Left colon (tissue), 2 donors: ENCODE results near the gene TMEM120B. TPM values are rescaled to one million over a fixed set of nuclear protein-coding genes. Genes with fewer than 3 reads are reported as not detected.

Source experiments
- ATAC-seq: fragments of 200-7000 bp; cut with Tn5 transposase; one replicate; pipeline ENCODE4 v1.9.1; 2020; ENCODE audit warnings: mild to moderate bottlenecking, moderate library complexity
- DNase-seq, 2 donors: peaks; one replicate each; pipeline ENCODE4 v3.0.0-alpha.2; 2020
- intact Hi-C, 2 donors: fragments of 100-400 bp; cut with DNase I in 1 of 2; cut with micrococcal nuclease in 1 of 2; formaldehyde crosslinking; loops; one replicate each; pipeline versions ENCODE4 v1.11.2 to v1.14.0; 2022; cut with DNase I, micrococcal nuclease
- total RNA-seq, 2 donors: library from RNA; stranded (reverse); fragmentation: NEBNext Ultra II Directional; extraction: Animal tissue kit (Norgen Biotek cat#: 25700); gene quantifications; one replicate each; pipeline ENCODE4 v1.2.1, GENCODE V29; 2021
- donor health status: DM: no; HTN: no; CAD: no.
- donor health status: DM: yes; HTN: yes; CAD: no.

The TMEM120B gene
- total RNA-seq, 2 donors from 2014 or later, result 4.7 to 5.8 TPM

DNA sequence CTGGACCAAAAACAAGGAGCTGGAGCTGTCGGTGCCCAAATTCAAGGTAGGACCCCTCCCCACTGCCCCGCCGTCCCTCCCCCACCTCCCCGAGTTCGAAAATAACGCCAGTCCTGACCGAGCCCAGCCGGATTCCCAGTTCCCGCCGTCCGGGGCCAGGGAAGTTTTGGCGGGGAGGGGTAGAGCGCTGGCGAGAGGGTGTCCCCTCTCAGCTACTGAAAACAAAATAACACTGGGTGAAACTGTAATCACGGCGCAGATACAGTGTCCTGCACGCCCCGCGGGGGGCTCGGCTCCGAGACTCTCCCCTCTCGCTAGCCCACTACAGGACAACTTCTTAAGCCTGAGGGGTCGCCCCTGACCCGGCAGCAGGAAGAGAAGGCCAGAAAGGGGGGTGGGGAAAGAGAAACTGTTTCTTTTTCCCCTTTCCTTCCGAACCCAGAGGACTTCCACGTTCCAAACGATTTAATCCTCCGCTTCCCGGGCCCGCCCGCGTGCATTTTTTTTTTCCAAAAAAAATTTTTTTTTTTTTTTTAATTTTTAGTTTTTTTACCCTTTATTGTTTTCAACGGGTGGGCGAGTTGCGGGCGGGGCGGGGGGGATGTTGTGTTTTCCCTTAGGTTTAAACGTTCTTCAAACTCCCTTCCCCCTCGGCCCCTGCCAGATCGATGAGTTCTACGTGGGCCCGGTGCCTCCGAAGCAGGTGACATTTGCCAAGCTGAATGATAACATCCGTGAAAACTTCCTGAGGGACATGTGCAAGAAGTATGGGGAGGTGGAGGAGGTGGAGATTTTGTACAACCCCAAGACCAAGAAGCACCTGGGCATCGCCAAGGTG is 92.8 kb downstream of the TMEM120B start:
- intact Hi-C loops, result no loop called here
- DNase-seq (peak in 1 of 2 donors; percentile 32), ATAC-seq (no peak)

DNA sequence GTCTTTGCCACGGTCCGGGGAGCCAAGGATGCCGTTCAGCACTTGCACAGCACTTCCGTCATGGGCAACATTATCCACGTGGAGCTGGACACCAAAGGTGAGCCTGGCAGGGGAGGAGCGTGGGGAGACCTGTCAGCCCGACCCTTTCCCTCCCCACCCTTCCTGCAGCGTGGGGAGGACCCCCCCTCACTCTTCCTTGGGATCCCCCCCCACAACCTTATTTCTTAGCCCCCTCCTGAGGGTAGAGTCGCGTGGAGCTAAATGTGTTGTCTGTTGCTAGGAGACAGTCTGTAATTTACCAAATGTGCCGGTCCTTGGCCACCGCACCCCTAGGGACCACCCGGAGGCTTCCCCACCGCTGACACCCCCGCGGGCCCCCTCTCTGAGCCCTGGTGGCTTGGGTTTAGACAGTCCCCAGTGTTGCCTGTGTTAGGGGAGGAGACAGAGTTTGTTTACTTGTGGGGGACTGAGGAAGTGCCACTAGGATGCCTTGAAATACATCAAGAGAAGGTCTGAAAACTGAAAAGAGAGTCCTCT is 93.5 kb downstream of the TMEM120B start:
- intact Hi-C loops, result no loop called here
- DNase-seq, result no peak
- no peak for ATAC-seq

DNA sequence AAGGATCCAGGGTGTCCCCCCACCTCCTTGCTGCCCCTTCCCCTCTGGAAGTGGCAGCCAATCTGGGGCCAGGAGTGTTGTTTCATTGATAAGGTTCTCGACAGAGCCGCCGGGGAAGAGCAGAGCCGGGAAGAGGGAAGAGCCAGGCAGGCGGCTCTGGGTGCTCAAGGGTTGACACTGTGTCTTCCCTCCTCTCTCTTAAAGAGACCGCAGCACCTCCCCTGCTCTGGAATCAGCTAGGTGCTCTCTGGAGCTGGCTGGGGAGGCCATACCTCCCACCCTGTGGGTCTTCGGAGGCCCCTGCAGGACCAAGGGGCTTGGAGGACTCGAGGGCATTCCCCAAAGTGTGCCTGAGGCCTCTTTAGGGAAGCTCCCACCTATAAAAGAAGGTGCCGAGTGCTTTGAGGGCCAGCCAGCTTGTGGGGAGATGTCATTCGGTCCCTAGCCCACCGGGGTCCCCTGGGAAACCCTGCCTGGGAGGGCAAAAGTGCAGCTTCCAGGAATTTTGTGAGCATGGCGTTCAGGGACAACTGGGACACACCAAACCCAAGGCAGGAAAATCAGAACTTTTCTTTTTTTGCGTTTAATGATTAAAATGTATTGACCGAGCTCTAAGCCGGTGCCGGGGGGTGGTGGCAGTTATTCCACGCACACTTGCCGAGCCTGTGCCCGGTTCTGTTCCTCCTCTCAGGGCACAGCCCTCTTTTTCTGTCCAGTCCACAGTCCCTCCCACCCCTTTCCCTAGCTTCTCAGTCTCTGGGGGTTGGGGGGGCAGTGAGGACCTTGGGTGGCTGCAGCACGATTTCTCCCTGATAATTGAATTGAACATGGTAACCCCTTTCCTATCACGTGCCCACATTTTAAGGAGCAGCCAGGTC is 94.2 kb downstream of the TMEM120B start:
- intact Hi-C loops, result no loop called here
- DNase-seq (peak in 1 of 2 donors; percentile 44), ATAC-seq (peak; percentile 40)

DNA sequence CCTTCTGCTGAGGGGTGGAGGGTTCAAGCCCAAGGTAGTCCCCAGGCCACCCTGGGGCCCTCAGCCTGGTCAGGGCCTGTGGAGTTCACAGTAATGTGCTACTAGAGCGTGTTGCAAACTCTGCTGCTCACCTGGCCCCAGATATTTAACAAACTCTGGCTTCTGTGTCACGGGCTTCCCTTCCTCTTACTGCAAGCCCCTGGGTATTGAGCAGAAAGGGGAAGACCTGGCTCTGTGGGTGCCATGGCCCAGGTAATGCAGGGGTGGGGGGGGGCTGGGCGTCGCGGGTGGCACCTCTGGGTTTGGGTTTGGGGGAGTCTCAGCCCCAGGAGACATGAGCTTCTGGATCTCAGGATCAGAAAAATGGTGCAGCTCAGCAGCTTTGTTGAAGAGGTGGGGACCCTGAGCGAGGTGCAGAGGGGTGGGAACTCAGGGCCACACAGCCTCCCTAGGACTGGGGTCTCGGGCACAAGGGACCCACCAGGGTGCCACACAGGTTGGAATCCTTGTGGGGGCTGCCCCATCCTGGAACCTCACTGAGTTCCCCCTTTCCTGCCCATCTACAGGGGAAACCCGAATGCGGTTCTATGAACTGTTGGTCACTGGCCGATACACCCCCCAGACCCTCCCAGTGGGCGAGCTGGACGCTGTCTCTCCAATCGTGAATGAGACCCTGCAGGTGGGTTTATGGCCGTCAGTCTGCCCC is 95.2 kb downstream of the TMEM120B start:
- intact Hi-C loops, result no loop called here
- DNase-seq (no peak), ATAC-seq (no peak)

DNA sequence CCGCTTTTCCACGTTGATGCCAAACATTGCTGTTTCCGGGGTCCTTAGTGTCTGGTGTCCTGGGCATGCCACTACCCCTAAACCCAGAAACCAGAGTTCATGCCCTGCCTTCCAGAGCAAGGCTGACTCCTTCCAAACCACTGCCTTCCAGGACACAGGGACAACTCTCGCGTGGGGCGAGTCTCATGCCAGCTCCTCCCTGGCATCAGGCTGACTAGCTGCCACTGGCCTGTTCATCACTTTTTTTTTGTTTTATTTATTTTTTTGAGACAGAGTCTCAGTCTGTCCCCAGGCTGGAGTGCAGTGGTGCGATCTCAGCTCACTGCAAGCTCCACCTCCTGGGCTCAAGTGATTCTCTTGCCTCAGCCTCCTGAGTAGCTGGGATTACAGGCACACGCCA is 96.1 kb downstream of the TMEM120B start:
- DNase-seq (no peak), ATAC-seq (no peak)
- intact Hi-C loops, result no loop called here

DNA sequence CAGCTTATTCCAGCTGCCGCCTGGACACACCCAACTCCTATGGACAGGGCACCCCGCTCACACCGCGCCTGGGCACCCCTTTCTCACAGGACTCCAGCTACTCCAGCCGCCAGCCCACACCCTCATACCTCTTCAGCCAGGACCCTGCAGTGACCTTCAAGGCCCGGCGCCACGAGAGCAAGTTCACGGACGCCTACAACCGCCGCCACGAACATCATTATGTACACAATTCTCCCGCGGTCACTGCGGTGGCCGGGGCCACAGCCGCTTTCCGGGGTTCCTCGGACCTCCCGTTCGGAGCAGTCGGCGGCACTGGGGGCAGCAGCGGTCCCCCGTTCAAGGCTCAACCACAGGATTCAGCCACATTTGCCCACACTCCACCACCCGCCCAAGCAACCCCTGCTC is 97.2 kb downstream of the TMEM120B start:
- ATAC-seq (no peak), DNase-seq (no peak)
- intact Hi-C loops, result loop anchor here in 1 of 2 donors (2.0 kb wide), 1 partner anchor 15 kb away; no protein-coding TSS in a partner anchor

DNA sequence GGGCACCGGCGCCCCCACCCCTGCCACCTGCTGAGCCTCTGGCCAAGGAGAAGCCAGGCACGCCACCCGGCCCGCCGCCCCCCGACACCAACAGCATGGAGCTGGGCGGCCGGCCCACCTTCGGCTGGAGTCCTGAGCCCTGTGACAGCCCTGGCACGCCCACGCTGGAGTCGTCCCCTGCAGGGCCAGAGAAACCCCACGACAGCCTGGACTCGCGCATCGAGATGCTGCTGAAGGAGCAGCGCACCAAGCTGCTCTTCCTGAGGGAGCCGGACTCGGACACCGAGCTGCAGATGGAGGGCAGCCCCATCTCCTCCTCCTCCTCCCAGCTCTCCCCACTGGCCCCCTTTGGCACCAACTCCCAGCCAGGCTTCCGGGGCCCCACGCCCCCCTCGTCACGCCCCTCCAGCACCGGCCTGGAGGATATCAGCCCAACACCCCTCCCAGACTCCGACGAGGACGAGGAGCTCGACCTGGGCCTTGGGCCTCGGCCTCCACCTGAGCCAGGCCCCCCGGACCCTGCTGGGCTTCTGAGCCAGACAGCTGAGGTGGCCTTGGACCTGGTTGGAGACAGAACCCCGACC is 97.8 kb downstream of the TMEM120B start:
- peak in 1 of 2 donors; percentile 23 for DNase-seq
- intact Hi-C loops, result loop anchor here in 1 of 2 donors (2.0 kb wide), 1 partner anchor 16 kb away; no protein-coding TSS in a partner anchor
- no peak for ATAC-seq

DNA sequence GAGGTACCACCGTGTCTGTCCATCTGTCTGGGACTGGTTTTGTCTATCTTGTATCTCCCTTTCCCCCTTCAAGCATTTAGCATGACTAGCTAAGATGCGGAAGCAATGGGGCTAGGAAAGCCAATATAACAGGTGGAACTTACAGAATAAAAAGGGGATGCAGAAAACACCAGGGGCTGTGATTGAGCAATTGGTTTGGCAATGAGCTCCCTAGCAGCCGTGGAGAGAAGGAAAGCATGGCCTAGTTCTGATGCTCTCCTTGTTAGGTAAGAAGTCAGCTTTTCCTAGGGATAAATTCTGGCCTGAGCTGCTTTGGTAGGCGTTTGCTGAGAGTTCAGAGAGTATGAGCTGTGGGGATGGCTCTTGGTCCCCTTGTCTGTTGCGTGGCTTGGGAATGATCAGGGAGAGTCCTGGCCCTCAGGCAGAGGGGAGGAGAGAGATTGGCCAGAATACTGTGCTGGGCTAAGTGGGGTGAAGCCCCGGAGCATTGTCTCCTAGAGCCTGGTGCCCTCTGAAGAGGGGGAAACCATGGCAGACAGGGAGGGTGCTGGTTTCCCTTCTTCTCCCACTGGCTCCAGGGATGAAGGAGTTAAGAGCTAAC is 98.4 kb downstream of the TMEM120B start:
- intact Hi-C loops, result loop anchor here in 1 of 2 donors (2.0 kb wide), 1 partner anchor 16 kb away; no protein-coding TSS in a partner anchor
- no peak for ATAC-seq
- DNase-seq, result no peak

DNA sequence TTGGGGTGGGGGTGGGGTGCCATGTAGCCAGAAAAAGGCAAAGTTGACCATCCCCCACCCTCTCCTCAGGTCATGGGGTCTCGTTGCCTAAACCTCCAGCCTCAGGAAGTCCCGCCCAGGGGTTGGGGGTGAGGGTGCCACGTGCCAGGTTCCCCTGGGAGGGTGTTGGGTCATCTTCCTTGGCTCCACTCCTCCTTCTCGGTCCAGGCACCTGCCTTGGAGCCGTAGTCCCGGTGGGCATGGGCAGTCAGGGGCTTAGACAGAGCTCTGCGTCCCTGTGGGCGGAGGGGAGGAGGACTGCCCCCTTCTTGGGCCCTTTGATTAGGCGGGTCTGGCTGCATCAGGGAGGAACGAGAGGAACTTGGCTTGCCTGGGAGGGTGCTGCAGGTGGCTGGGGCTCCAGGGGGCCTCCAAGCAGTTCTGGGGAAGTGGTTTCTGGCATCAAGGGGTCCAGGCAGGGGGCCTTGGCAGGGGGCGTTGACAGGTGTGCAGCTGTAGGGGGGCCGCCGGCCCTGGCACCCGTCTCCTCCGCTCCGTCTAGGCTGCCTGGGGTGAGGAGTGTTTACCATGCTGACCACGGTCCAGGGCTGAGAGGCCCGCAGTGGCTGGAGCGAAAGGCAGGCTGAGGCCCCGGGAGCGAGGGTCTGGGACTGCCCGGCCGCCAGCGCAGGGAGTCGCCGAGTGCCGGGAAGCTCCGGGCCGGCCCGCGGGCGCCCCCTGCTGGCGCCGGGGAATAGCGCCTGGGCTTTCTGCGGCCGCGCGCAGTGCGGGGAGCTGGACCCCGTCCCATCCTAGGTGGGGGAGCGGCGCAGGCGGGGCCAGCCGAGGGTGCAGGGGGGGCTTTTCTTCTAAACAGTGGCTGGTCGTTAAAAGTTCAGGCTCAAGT is 99.1 kb downstream of the TMEM120B start:
- ATAC-seq (peak; percentile 76), DNase-seq (peak; percentile 50 to 73)
- intact Hi-C loops, result loop anchor here in 1 of 2 donors (2.0 kb wide), 1 partner anchor 17 kb away; no protein-coding TSS in a partner anchor

DNA sequence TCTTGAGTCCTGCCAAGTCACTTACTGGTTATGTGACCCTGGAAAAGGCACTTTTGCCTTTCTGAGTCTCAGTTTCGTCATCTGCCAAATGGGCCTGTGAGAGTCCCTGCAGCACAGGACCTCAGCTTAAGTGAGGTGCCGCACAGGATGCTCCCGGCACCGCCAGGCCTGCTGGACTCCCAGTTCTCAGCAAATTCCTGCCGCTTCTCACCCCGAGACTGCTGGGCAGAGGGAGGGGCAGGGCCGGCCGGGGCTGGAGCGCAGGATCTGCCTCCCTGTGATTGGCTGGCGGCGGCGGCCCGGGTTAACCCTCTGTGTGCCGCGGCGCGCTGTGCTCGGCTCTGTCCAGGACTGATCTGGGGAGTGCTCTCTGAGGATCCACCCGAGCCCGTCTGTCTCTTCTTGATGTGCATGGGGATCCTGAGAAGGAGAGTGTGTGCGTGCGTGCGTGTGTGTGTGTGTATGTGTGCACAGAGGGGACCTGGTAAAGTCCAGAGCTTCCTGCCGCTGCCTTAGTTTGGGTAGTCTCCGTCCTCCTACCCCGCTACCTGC is 99.8 kb downstream of the TMEM120B start:
- ATAC-seq (peak; percentile 88), DNase-seq (peak; percentile 84)
- intact Hi-C loops, result no loop called here

DNA sequence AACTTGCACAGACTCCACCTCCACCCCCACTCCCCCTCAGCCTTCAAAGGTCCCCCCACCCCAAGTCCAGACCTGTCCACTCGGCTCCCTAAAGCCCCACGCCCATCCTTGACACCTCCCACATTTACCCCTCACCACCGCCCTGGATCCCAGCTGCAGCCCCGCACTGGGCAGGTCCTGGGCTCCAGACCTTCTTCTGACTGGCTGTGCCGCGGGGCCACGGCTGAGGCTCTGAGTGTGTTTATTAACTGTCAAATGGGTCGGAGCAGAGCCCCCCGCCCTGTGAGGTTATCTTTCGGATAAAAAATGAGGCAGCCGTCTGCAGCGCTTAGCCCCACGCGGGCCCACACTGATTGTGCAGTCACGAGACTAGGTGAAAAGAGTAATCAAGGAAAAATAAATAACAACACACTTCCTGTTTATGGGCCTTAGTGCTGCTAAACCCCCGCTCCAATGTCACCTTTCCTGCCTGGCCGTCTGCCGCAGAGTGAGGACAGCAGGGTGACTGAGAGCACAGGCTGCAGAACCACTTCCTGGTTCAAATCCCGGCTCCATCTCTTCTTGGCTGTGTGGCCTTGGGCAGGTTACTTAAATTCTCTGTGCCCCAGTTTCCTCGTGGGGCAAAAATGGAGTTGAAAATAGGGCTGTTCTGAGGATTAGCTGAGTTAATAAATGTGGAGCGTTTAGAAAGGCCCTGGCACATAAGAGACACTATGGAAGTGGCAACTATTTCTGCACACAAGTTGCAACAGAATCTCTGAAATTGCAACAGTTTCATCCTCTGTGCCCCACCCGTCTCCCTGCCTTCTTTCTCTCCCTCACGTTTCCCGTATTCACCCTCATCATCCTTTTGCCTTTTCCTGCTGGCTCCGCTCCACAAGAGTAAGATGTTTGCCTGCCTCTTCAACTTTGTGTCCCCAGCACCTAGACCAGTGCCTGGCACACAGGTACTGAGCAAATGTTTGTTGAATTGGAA is 100.7 kb downstream of the TMEM120B start:
- intact Hi-C loops, result no loop called here
- ATAC-seq (peak; percentile 41), DNase-seq (peak; percentile 39 to 42)

DNA sequence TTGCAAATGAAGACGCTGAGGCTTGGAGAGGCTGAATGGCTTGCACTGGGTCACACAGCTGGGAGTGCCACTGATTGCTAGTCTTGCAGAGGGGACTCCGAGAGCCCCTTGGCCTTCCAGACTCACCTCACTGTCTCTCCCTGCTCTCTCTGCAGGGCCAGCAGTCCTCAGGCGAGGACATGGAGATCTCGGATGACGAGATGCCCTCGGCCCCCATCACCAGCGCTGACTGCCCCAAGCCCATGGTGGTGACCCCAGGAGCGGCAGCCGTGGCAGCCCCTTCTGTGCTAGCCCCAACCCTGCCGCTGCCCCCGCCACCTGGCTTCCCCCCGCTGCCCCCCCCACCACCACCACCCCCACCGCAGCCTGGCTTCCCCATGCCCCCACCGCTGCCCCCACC is 101.4 kb downstream of the TMEM120B start:
- DNase-seq, result peak in 1 of 2 donors; percentile 23
- intact Hi-C loops, result no loop called here
- no peak for ATAC-seq

DNA sequence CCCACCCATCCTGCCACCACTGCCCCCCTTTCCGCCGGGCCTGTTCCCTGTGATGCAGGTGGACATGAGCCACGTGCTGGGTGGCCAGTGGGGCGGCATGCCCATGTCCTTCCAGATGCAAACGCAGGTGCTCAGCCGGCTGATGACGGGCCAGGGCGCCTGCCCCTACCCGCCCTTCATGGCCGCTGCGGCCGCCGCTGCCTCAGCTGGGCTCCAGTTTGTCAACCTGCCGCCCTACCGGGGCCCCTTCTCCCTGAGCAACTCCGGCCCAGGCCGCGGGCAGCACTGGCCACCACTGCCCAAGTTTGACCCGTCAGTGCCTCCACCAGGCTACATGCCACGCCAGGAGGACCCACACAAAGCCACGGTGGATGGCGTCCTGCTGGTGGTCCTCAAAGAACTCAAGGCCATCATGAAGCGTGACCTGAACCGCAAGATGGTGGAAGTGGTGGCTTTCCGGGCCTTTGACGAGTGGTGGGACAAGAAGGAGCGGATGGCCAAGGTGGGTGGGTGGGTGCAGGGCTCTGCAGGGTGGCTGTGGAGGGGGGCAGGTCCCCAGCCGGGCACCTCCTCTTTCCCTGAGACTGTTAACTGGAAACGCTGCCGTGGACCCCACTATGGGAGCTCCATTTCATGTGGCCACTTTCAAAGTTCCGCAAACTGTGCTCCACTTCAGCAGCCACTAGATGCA is 102.0 kb downstream of the TMEM120B start:
- intact Hi-C loops, result no loop called here
- ATAC-seq, result no peak
- DNase-seq, result peak in 1 of 2 donors; percentile 25

DNA sequence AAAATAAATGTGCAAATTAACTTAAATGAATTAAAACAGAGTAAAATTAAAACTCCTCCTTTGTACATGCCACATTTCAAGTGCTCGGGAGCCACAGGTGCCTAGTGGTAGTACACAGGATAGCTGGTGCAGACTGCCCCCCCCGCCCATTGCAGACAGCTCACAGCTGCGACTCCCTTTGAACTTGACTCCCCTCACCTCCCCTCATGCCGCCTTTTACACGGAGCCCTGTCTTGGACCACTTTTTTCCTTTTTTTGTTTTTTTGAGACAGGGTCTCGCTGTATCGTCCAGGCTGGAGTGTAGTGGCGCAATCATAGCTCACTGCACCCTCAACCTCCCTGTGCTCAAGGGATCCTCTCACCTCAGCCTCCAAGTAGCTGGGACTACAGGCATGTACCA is 102.7 kb downstream of the TMEM120B start:
- no peak for ATAC-seq
- no peak for DNase-seq
- intact Hi-C loops, result no loop called here
